ENCODE data around the gene RECQL5.

- TF ChIP-seq ZNF274 (IDR thresholded peaks at IDR 0.05; ENCODE audit: low read depth, low read length) (no peak), YY1 (IDR thresholded peaks at IDR 0.05; ENCODE audit: insufficient read depth, insufficient read length) (no peak)
Observed at GRCh38 chr17:75611851-75612429, 55.0 kb downstream of the RECQL5 start.

All from NT2/D1 (cell line).